Tibial artery (tissue), 4 donors: ENCODE data around the gene ETF1.

Source experiments
- DNase-seq, 2 donors: peaks; one replicate each; pipeline ENCODE4 v3.0.0-alpha.2; 2019
- H3K27ac ChIP-seq, 2 donors: fragments of 200-600 bp; sonication (generic) in 1 of 2; 1 replicate in 1 of 2; 2 replicates in 1 of 2; pipeline ENCODE4 v1.5.1; 2018 to 2019; ENCODE audit warnings: mild to moderate bottlenecking in 1 of 2
- H3K27me3 ChIP-seq, 2 donors: fragments of 200-600 bp; sonication (generic) in 1 of 2; one replicate each; pipeline versions ENCODE4 v1.5.1 to v1.6.0; 2016 to 2019
- H3K36me3 ChIP-seq, 3 donors: fragments of 200-600 bp; sonication (generic) in 2 of 3; one replicate each; pipeline ENCODE4 v1.5.1; 2016 to 2019; ENCODE audit warnings: mild to moderate bottlenecking in 2 of 3
- H3K4me1 ChIP-seq, 4 donors: fragments of 200-600 bp; sonication (generic) in 2 of 4; 1 replicate in 3 of 4; 2 replicates in 1 of 4; pipeline ENCODE4 v1.5.1; 2016 to 2019
- H3K4me3 ChIP-seq, 2 donors: fragments of 200-600 bp; sonication (generic) in 1 of 2; 1 replicate in 1 of 2; 2 replicates in 1 of 2; pipeline ENCODE4 v1.5.1; 2018 to 2019; ENCODE audit warnings: mild to moderate bottlenecking in 2 of 2
- H3K9me3 ChIP-seq, 3 donors: fragments of 200-600 bp; sonication (generic) in 1 of 3; one replicate each; pipeline ENCODE4 v1.5.1; 2016 to 2019
- intact Hi-C: fragments of 100-400 bp; cut with DNase I; formaldehyde crosslinking; loops from one replicate; pipeline ENCODE4 v1.15.0; 2023; ENCODE audit warnings: low total_unique reads
- TF ChIP-seq, protein P1 (sequence below), 2 experiments: fragments of 200-600 bp in 1 of 2; fragments of 450-650 bp in 1 of 2; IDR thresholded peaks; one replicate each; pipeline ENCODE4 v1.5.1; 2017 to 2019; ENCODE audit warnings: antibody characterized with exemption in 2 of 2, mild to moderate bottlenecking in 1 of 2, moderate library complexity in 1 of 2

Gene ETF1

GRCh38 chr5:138466900-138467710, 75.9 kb downstream of the ETF1 start:
- intact Hi-C loops, result no loop called here
- TF ChIP-seq, protein P1, sequence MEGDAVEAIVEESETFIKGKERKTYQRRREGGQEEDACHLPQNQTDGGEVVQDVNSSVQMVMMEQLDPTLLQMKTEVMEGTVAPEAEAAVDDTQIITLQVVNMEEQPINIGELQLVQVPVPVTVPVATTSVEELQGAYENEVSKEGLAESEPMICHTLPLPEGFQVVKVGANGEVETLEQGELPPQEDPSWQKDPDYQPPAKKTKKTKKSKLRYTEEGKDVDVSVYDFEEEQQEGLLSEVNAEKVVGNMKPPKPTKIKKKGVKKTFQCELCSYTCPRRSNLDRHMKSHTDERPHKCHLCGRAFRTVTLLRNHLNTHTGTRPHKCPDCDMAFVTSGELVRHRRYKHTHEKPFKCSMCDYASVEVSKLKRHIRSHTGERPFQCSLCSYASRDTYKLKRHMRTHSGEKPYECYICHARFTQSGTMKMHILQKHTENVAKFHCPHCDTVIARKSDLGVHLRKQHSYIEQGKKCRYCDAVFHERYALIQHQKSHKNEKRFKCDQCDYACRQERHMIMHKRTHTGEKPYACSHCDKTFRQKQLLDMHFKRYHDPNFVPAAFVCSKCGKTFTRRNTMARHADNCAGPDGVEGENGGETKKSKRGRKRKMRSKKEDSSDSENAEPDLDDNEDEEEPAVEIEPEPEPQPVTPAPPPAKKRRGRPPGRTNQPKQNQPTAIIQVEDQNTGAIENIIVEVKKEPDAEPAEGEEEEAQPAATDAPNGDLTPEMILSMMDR (IDR thresholded peaks at IDR 0.05), result no peak
- Histone ChIP-seq H3K27ac (peak overlapping the region in 1 of 2 donors; percentile 93), H3K4me3 (peak overlapping the region; percentile 60 to 85), H3K4me1 (peaks cover 0 to 48% (median 30%) of the 10 kb centered on the region in 4 donors), H3K36me3 (peaks cover 0 to 13% (median 10%) of the 10 kb centered on the region in 3 donors), H3K9me3 (no peaks in the 10 kb centered on the region), H3K27me3 (no peaks in the 10 kb centered on the region)
- DNase-seq, result no peak

DNA sequence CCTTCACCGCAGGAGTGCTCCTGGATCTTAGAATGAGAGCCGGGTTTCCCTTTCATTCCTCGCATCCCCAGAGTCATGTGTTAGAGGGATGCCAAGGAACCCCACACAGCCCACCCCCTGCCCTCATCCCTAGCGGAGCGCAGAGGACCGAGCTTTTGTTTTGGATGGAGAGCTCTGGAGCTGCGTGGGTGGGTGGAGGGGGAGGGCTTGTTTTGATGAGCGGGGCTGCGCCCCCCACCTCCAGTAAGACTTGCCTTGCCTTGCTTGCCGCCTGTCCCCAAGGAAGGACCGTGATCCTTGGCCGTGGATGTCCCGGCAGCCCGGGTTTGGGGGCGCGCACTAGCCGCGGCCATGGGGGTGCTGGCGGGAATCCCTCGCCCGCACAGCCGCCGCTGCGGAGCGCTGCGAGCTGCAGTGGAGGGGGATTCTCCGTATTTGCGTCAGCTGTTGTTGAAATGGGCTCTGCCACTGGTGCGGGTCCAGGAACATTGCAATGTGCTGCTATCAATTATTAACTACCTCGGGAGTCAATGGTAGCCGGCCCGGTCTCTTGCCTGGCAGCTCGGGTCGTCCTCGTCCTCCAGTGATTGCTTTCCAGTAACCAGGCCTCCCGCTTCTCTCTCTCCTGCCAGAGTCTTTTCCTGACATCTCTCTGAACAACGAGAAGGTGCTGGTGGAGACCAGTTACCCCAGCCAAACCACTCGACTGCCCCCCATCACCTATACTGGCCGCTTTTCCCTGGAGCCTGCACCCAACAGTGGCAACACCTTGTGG, 76.7 kb downstream of the ETF1 start:
- H3K36me3 ChIP-seq, result peaks cover 0 to 13% (median 10%) of the 10 kb centered on the region in 3 donors
- H3K27ac ChIP-seq, result peak overlapping the region; percentile 93 to 95
- H3K4me3 ChIP-seq, result peak overlapping the region; percentile 60 to 85
- intact Hi-C loops, result no loop called here
- no peaks in the 10 kb centered on the region for H3K9me3 ChIP-seq
- TF ChIP-seq, protein P1 (IDR thresholded peaks at IDR 0.05), result no peak
- peaks cover 0 to 52% (median 30%) of the 10 kb centered on the region in 4 donors for H3K4me1 ChIP-seq
- DNase-seq, result peak in 1 of 2 donors; percentile 52
- H3K27me3 ChIP-seq, result no peaks in the 10 kb centered on the region

DNA sequence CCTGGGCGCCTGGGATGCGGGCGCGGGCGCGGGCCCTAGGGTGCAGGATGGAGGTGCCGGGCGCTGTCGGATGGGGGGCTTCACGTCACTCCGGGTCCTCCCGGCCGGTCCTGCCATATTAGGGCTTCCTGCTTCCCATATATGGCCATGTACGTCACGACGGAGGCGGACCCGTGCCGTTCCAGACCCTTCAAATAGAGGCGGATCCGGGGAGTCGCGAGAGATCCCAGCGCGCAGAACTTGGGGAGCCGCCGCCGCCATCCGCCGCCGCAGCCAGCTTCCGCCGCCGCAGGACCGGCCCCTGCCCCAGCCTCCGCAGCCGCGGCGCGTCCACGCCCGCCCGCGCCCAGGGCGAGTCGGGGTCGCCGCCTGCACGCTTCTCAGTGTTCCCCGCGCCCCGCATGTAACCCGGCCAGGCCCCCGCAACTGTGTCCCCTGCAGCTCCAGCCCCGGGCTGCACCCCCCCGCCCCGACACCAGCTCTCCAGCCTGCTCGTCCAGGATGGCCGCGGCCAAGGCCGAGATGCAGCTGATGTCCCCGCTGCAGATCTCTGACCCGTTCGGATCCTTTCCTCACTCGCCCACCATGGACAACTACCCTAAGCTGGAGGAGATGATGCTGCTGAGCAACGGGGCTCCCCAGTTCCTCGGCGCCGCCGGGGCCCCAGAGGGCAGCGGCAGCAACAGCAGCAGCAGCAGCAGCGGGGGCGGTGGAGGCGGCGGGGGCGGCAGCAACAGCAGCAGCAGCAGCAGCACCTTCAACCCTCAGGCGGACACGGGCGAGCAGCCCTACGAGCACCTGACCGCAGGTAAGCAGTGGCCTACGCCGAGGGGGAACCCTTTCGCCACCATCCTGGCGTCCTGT, 77.5 kb downstream of the ETF1 start, which contains the start of gene EGR1:
Gene EGR1 (plus strand): TSS at position 219 of the 864 bp plus-strand sequence. CDS start 283 bp downstream, at position 502.
- TF ChIP-seq, protein P1 (IDR thresholded peaks at IDR 0.05), result no peak
- Histone ChIP-seq H3K27ac (peak within 1 kb of the TSS; percentile 93 to 95), H3K4me1 (peaks cover 0 to 52% (median 30%) of the 10 kb centered on the region in 4 donors), H3K9me3 (no peaks in the 10 kb centered on the region), H3K36me3 (peaks cover 0 to 13% (median 10%) of the 10 kb centered on the region in 3 donors), H3K4me3 (peak within 1 kb of the TSS; percentile 60 to 85), H3K27me3 (no peaks in the 10 kb centered on the region)
- DNase-seq, result peak; percentile 96
- intact Hi-C loops, result loop anchor here (2.0 kb wide), 1 partner anchor 77 kb away; the partner anchor contains the start of gene ETF1

- no peaks in the 10 kb centered on the region for H3K9me3 ChIP-seq
- H3K27me3 ChIP-seq, result no peaks in the 10 kb centered on the region
- peak overlapping the region; percentile 93 to 95 for H3K27ac ChIP-seq
- H3K36me3 ChIP-seq, result peaks cover 0 to 13% (median 10%) of the 10 kb centered on the region in 3 donors
- peak overlapping the region; percentile 60 to 85 for H3K4me3 ChIP-seq
- DNase-seq, result peak; percentile 96 to 99
- TF ChIP-seq, protein P1 (IDR thresholded peaks at IDR 0.05), result peak; percentile 39 to 59
- H3K4me1 ChIP-seq, result peaks cover 0 to 46% (median 30%) of the 10 kb centered on the region in 4 donors
- intact Hi-C loops, result loop anchor here (2.0 kb wide), 1 partner anchor 78 kb away; the partner anchor contains the start of gene ETF1
Observed at GRCh38 chr5:138464388-138465260, 78.4 kb downstream of the ETF1 start.
